Measurements from ENCODE around the gene ICA1L. TPM values are rescaled to one million over a fixed set of nuclear protein-coding genes. Genes with fewer than 3 reads are reported as not detected.

Gene ICA1L
- total and polyA plus RNA-seq, 2 experiments from 2014 or later = 3.8 to 5.4 TPM

GRCh38 chr2:202847693-202848524, 23.7 kb downstream of the ICA1L start:
- Histone ChIP-seq H3K4me2 (ENCODE audit: unreplicated experiment) (no peak overlapping the region), H3K9me2 (ENCODE audit: insufficient read depth) (no peaks in the 10 kb centered on the region), H3K79me2 (ENCODE audit: insufficient read depth) (no peaks in the 10 kb centered on the region), H3K27ac (no peak overlapping the region), H3K4me3 (no peak overlapping the region), H3K27me3 (replicated peaks; ENCODE audit: insufficient read depth) (no peaks in the 10 kb centered on the region), H3K36me3 (ENCODE audit: low read depth) (no peaks in the 10 kb centered on the region), H3K4me1 (ENCODE audit: insufficient read depth) (no peaks in the 10 kb centered on the region), H2AFZ (no peak overlapping the region), H4K20me1 (ENCODE audit: insufficient read depth) (no peaks in the 10 kb centered on the region), H3K9me3 (ENCODE audit: low read depth) (no peaks in the 10 kb centered on the region), H3K9ac (no peak overlapping the region), H3F3A (ENCODE audit: insufficient read depth) (no peaks in the 10 kb centered on the region)
- DNase-seq = no peak
- 88 to 89% methylated on average over 9 of the region's 9 CpGs for WGBS, 2 experiments (ENCODE audit: low coverage in 1 of 2, low lambda C conversion rate in 2 of 2, missing lambda C conversion rate in 2 of 2)
- TF ChIP-seq EZH2 (IDR thresholded peaks at IDR 0.05; ENCODE audit: insufficient read depth, poor library complexity, severe bottlenecking) = no peak
- no peak for TF ChIP-seq EZH2phosphoT487 (IDR thresholded peaks at IDR 0.05; ENCODE audit: insufficient read depth, low read depth)
- in situ Hi-C loops (cut with MboI) = no loop called here

GRCh38 chr2:202844656-202845055, 26.9 kb downstream of the ICA1L start:
- no peaks in the 10 kb centered on the region for H3K4me1 ChIP-seq (ENCODE audit: insufficient read depth)
- no peaks in the 10 kb centered on the region for H3K9me2 ChIP-seq (ENCODE audit: insufficient read depth)
- no peaks in the 10 kb centered on the region for H4K20me1 ChIP-seq (ENCODE audit: insufficient read depth)
- H3K27me3 ChIP-seq (replicated peaks; ENCODE audit: insufficient read depth) = no peaks in the 10 kb centered on the region
- no peaks in the 10 kb centered on the region for H3F3A ChIP-seq (ENCODE audit: insufficient read depth)
- no peak overlapping the region for H3K9ac ChIP-seq
- no peak overlapping the region for H3K4me2 ChIP-seq (ENCODE audit: unreplicated experiment)
- no peak overlapping the region for H3K4me3 ChIP-seq
- no peak for TF ChIP-seq EZH2phosphoT487 (IDR thresholded peaks at IDR 0.05; ENCODE audit: insufficient read depth, low read depth)
- TF ChIP-seq EZH2 (IDR thresholded peaks at IDR 0.05; ENCODE audit: insufficient read depth, poor library complexity, severe bottlenecking) = no peak
- no peaks in the 10 kb centered on the region for H3K79me2 ChIP-seq (ENCODE audit: insufficient read depth)
- H3K9me3 ChIP-seq (ENCODE audit: low read depth) = peaks cover 8% of the 10 kb centered on the region
- H3K36me3 ChIP-seq (ENCODE audit: low read depth) = no peaks in the 10 kb centered on the region
- DNase-seq = no peak
- no peak overlapping the region for H2AFZ ChIP-seq
- 37 to 44% methylated on average over 2 of the region's 2 CpGs for WGBS, 2 experiments (ENCODE audit: low coverage in 1 of 2, low lambda C conversion rate in 2 of 2, missing lambda C conversion rate in 2 of 2)
- no peak overlapping the region for H3K27ac ChIP-seq
- in situ Hi-C loops (cut with MboI) = no loop called here

GRCh38 chr2:202842690-202843089, 28.9 kb downstream of the ICA1L start:
- no peaks in the 10 kb centered on the region for H4K20me1 ChIP-seq (ENCODE audit: insufficient read depth)
- peaks cover 8% of the 10 kb centered on the region for H3K9me3 ChIP-seq (ENCODE audit: low read depth)
- in situ Hi-C loops (cut with MboI) = no loop called here
- no peaks in the 10 kb centered on the region for H3K36me3 ChIP-seq (ENCODE audit: low read depth)
- TF ChIP-seq EZH2 (IDR thresholded peaks at IDR 0.05; ENCODE audit: insufficient read depth, poor library complexity, severe bottlenecking) (no peak), EZH2phosphoT487 (IDR thresholded peaks at IDR 0.05; ENCODE audit: insufficient read depth, low read depth) (no peak)
- H3K27me3 ChIP-seq (replicated peaks; ENCODE audit: insufficient read depth) = no peaks in the 10 kb centered on the region
- H3K27ac ChIP-seq = no peak overlapping the region
- H3K4me2 ChIP-seq (ENCODE audit: unreplicated experiment) = no peak overlapping the region
- no peak overlapping the region for H2AFZ ChIP-seq
- no peak overlapping the region for H3K9ac ChIP-seq
- no peaks in the 10 kb centered on the region for H3K4me1 ChIP-seq (ENCODE audit: insufficient read depth)
- no peak for DNase-seq
- H3K4me3 ChIP-seq = no peak overlapping the region
- no peaks in the 10 kb centered on the region for H3K9me2 ChIP-seq (ENCODE audit: insufficient read depth)
- no peaks in the 10 kb centered on the region for H3F3A ChIP-seq (ENCODE audit: insufficient read depth)
- H3K79me2 ChIP-seq (ENCODE audit: insufficient read depth) = no peaks in the 10 kb centered on the region

- DNase-seq = no peak
- H3K4me2 ChIP-seq (ENCODE audit: unreplicated experiment) = no peak overlapping the region
- in situ Hi-C loops (cut with MboI) = no loop called here
- peaks cover 8% of the 10 kb centered on the region for H3K9me3 ChIP-seq (ENCODE audit: low read depth)
- H3K27ac ChIP-seq = no peak overlapping the region
- H4K20me1 ChIP-seq (ENCODE audit: insufficient read depth) = no peaks in the 10 kb centered on the region
- TF ChIP-seq EZH2 (IDR thresholded peaks at IDR 0.05; ENCODE audit: insufficient read depth, poor library complexity, severe bottlenecking) (no peak), EZH2phosphoT487 (IDR thresholded peaks at IDR 0.05; ENCODE audit: insufficient read depth, low read depth) (no peak)
- H3K9me2 ChIP-seq (ENCODE audit: insufficient read depth) = no peaks in the 10 kb centered on the region
- no peaks in the 10 kb centered on the region for H3K4me1 ChIP-seq (ENCODE audit: insufficient read depth)
- no peak overlapping the region for H2AFZ ChIP-seq
- H3K4me3 ChIP-seq = no peak overlapping the region
- 80% methylated on average over 11 of the region's 11 CpGs for whole genome bisulfite sequencing, 2 experiments (ENCODE audit: low coverage in 1 of 2, low lambda C conversion rate in 2 of 2, missing lambda C conversion rate in 2 of 2)
- H3K36me3 ChIP-seq (ENCODE audit: low read depth) = no peaks in the 10 kb centered on the region
- no peak overlapping the region for H3K9ac ChIP-seq
- H3K79me2 ChIP-seq (ENCODE audit: insufficient read depth) = no peaks in the 10 kb centered on the region
- no peaks in the 10 kb centered on the region for H3K27me3 ChIP-seq (replicated peaks; ENCODE audit: insufficient read depth)
- no peaks in the 10 kb centered on the region for H3F3A ChIP-seq (ENCODE audit: insufficient read depth)
Observed at GRCh38 chr2:202841090-202841867, 30.3 kb downstream of the ICA1L start.
